Measurements from ENCODE around the gene FAM168A. TPM values are rescaled to one million over a fixed set of nuclear protein-coding genes. Genes with fewer than 3 reads are reported as not detected.

Gene FAM168A
- total and polyA plus RNA-seq, 9 donors = 16.7 to 45.5 (median 39.5) TPM

- TF ChIP-seq CTCF (IDR thresholded peaks at IDR 0.05) (no peak), EP300 (IDR thresholded peaks at IDR 0.05) (no peak), POLR2A (IDR thresholded peaks at IDR 0.05) (no peak)
- H3K4me1 ChIP-seq (ENCODE audit: insufficient read depth) = no peaks in the 10 kb centered on the region
- intact Hi-C loops (cut with DNase I) = no loop called here
- H3K4me3 ChIP-seq = no peak overlapping the region
- no peak for DNase-seq
- H3K36me3 ChIP-seq = no peaks in the 10 kb centered on the region
- H3K27ac ChIP-seq = no peak overlapping the region
- 75 to 79% (median 76%) methylated on average over 60 to 70 of the region's 70 CpGs for WGBS, 3 donors
- H3K9me3 ChIP-seq = no peaks in the 10 kb centered on the region
- no peaks in the 10 kb centered on the region for H3K27me3 ChIP-seq
These were observed 235.7 kb downstream of the FAM168A start for GRCh38 chr11:73361953-73362776.

- Histone ChIP-seq H3K27ac (no peak overlapping the region), H3K4me1 (ENCODE audit: insufficient read depth) (no peaks in the 10 kb centered on the region), H3K4me3 (no peak overlapping the region), H3K27me3 (no peaks in the 10 kb centered on the region), H3K36me3 (no peaks in the 10 kb centered on the region), H3K9me3 (no peaks in the 10 kb centered on the region)
- intact Hi-C loops (cut with DNase I) = no loop called here
- TF ChIP-seq EP300 (IDR thresholded peaks at IDR 0.05) = no peak
- TF ChIP-seq POLR2A (IDR thresholded peaks at IDR 0.05) = no peak
- TF ChIP-seq CTCF (IDR thresholded peaks at IDR 0.05) = no peak
- no peak for DNase-seq
- 94 to 96% (median 94%) methylated on average over 8 of the region's 8 CpGs for WGBS, 3 donors
These were observed 237.1 kb downstream of the FAM168A start for GRCh38 chr11:73360743-73361369.

- DNase-seq = no peak
- intact Hi-C loops (cut with DNase I) = no loop called here
- Histone ChIP-seq H3K9me3 (no peaks in the 10 kb centered on the region), H3K4me1 (ENCODE audit: insufficient read depth) (no peaks in the 10 kb centered on the region), H3K27ac (no peak overlapping the region), H3K27me3 (no peaks in the 10 kb centered on the region), H3K36me3 (no peaks in the 10 kb centered on the region), H3K4me3 (no peak overlapping the region)
- no peak for TF ChIP-seq EP300 (IDR thresholded peaks at IDR 0.05)
- no peak for TF ChIP-seq POLR2A (IDR thresholded peaks at IDR 0.05)
- TF ChIP-seq CTCF (IDR thresholded peaks at IDR 0.05) = no peak
- 75 to 82% (median 78%) methylated on average over 19 of the region's 19 CpGs for WGBS, 3 donors
These were observed 237.8 kb downstream of the FAM168A start for GRCh38 chr11:73359930-73360742.

GRCh38 chr11:73359341-73359740 lies 238.6 kb downstream of the FAM168A start:
- Histone ChIP-seq H3K4me1 (ENCODE audit: insufficient read depth) (no peaks in the 10 kb centered on the region), H3K27ac (no peak overlapping the region), H3K27me3 (no peaks in the 10 kb centered on the region), H3K4me3 (no peak overlapping the region), H3K36me3 (no peaks in the 10 kb centered on the region), H3K9me3 (no peaks in the 10 kb centered on the region)
- no peak for DNase-seq
- intact Hi-C loops (cut with DNase I) = no loop called here
- WGBS, 3 donors = 70 to 80% (median 80%) methylated on average over 11 of the region's 11 CpGs
- no peak for TF ChIP-seq POLR2A (IDR thresholded peaks at IDR 0.05)
- TF ChIP-seq CTCF (IDR thresholded peaks at IDR 0.05) = no peak
- TF ChIP-seq EP300 (IDR thresholded peaks at IDR 0.05) = no peak

All from ovary (tissue), 9 donors.